ENCODE measurements around the gene STK24.
"Not testable (repeated sequence)": the region's sequence is repeated elsewhere in the genome, so short reads cannot be mapped to it uniquely, and the experiment has no call there.

STK24 gene

GRCh38 chr13:98570929-98571372, 6.0 kb downstream of the STK24 start:
- Mint-ChIP-seq H3K36me3 (ENCODE audit: low read depth) (peaks cover 25% of the 10 kb centered on the region), H3K4me1 (peaks cover 87% of the 10 kb centered on the region), H3K9me3 (no peaks in the 10 kb centered on the region), H3K27ac (peak overlapping the region; percentile 69 to 90 (median 89)), H3K4me3 (peak overlapping the region in 2 of 3 experiments; percentile 30 to 39), H3K27me3 (ENCODE audit: low read depth) (no peaks in the 10 kb centered on the region)
- no peak for TF ChIP-seq CTCF (IDR thresholded peaks at IDR 0.05; ENCODE audit: unreplicated experiment in 3 of 3)

GRCh38 chr13:98569494-98570367, 7.2 kb downstream of the STK24 start:
- Mint-ChIP-seq H3K4me3 (peak overlapping the region; percentile 2 to 55 (median 11)), H3K27ac (peak overlapping the region; percentile 69 to 90 (median 89)), H3K4me1 (peaks cover 85% of the 10 kb centered on the region), H3K36me3 (ENCODE audit: low read depth) (peaks cover 25% of the 10 kb centered on the region)
- H3K9me3 Mint-ChIP-seq; H3K27me3 Mint-ChIP-seq (ENCODE audit: low read depth): not testable (repeated sequence)

DNA sequence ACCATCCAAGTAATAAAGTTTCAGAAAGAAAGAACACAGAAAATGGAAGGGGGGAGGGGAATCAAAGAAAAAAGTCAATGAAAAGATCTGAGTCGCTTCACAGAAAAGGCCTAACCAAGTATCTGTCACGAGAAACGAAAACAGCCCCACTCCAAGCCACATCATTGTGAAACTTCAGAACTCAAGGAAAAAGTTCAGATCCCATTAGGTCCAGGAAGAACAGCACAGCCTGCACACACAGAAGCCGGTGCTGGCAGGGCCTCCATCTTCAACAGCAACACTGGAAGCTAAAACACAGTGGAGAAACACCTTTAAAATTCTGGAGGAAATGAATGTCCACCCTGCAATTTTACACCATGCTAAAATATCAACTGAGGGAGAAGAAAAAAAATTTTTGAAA, 8.0 kb downstream of the STK24 start:
- no peak overlapping the region for H3K4me3 Mint-ChIP-seq
- no peaks in the 10 kb centered on the region for H3K27me3 Mint-ChIP-seq (ENCODE audit: low read depth)
- no peak for TF ChIP-seq CTCF (IDR thresholded peaks at IDR 0.05; ENCODE audit: unreplicated experiment in 3 of 3)
- peaks cover 85% of the 10 kb centered on the region for H3K4me1 Mint-ChIP-seq
- peak overlapping the region in 2 of 3 experiments; percentile 89 to 90 for H3K27ac Mint-ChIP-seq
- H3K36me3 Mint-ChIP-seq (ENCODE audit: low read depth): peaks cover 29% of the 10 kb centered on the region
- no peaks in the 10 kb centered on the region for H3K9me3 Mint-ChIP-seq

DNA sequence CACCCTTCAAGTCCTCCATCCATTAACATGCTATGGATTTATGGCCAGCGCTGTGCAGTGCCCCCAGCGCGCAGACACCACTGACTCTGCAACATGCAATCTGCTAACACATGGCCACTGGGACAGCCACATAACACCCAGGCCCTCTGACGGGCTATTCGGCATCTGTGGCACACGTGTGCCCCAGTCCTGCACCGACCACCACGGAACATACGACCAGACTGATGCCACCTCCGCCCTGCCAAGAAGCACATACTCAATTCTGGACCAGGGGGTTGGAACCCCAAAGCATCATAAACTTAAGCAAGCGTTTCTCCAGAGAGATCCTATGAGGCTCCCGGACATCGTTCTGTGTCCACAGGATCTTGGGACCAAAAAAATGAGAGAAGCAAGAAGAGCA, 9.8 kb downstream of the STK24 start:
- Mint-ChIP-seq H3K9me3 (no peaks in the 10 kb centered on the region), H3K36me3 (ENCODE audit: low read depth) (peaks cover 29% of the 10 kb centered on the region), H3K4me1 (peaks cover 70% of the 10 kb centered on the region), H3K27ac (peak overlapping the region; percentile 5 to 43 (median 34)), H3K27me3 (ENCODE audit: low read depth) (no peaks in the 10 kb centered on the region), H3K4me3 (no peak overlapping the region)
- no peak for TF ChIP-seq CTCF (IDR thresholded peaks at IDR 0.05; ENCODE audit: unreplicated experiment in 3 of 3)

GRCh38 chr13:98565726-98566565, 11.0 kb downstream of the STK24 start:
- peaks cover 29% of the 10 kb centered on the region for H3K36me3 Mint-ChIP-seq (ENCODE audit: low read depth)
- no peaks in the 10 kb centered on the region for H3K27me3 Mint-ChIP-seq (ENCODE audit: low read depth)
- no peak for TF ChIP-seq CTCF (IDR thresholded peaks at IDR 0.05; ENCODE audit: unreplicated experiment in 3 of 3)
- H3K9me3 Mint-ChIP-seq: no peaks in the 10 kb centered on the region
- no peak overlapping the region for H3K4me3 Mint-ChIP-seq
- peak overlapping the region; percentile 5 to 71 (median 43) for H3K27ac Mint-ChIP-seq
- peaks cover 58% of the 10 kb centered on the region for H3K4me1 Mint-ChIP-seq

GRCh38 chr13:98564204-98564603, 12.7 kb downstream of the STK24 start:
- Mint-ChIP-seq H3K27me3 (ENCODE audit: low read depth) (no peaks in the 10 kb centered on the region), H3K27ac (peak overlapping the region; percentile 31 to 52 (median 40)), H3K36me3 (ENCODE audit: low read depth) (peaks cover 27% of the 10 kb centered on the region), H3K9me3 (no peaks in the 10 kb centered on the region), H3K4me1 (peaks cover 51% of the 10 kb centered on the region), H3K4me3 (no peak overlapping the region)
- TF ChIP-seq CTCF (IDR thresholded peaks at IDR 0.05; ENCODE audit: unreplicated experiment in 3 of 3): no peak
